Measurements from ENCODE around the gene LUC7L3.
A peak's percentile ranks its signal among the peaks of the same experiment; 100 is the strongest.
"Not testable (repeated sequence)": the region's sequence is repeated elsewhere in the genome, so short reads cannot be mapped to it uniquely, and the experiment has no call there.

LUC7L3 gene

GRCh38 chr17:50686494-50687199 is 32.8 kb upstream of the LUC7L3 start:
- peak; percentile 62 for DNase-seq (ENCODE audit: low read depth)

GRCh38 chr17:50687200-50688066 is 32.0 kb upstream of the LUC7L3 start:
- no peak for DNase-seq (ENCODE audit: low read depth)

GRCh38 chr17:50688245-50688644 is 31.2 kb upstream of the LUC7L3 start:
- DNase-seq (ENCODE audit: low read depth), result no peak

- peak; percentile 56 for DNase-seq (ENCODE audit: low read depth)
Observed at GRCh38 chr17:50689251-50689650, 30.2 kb upstream of the LUC7L3 start.

- DNase-seq (ENCODE audit: low read depth), result no peak
Observed at GRCh38 chr17:50689956-50690886, 29.2 kb upstream of the LUC7L3 start.

- no peak for DNase-seq (ENCODE audit: low read depth)
Observed at GRCh38 chr17:50690887-50691549, 28.4 kb upstream of the LUC7L3 start.

GRCh38 chr17:50691550-50692447 is 27.6 kb upstream of the LUC7L3 start:
- DNase-seq (ENCODE audit: low read depth), result peak; percentile 48

- no peak for DNase-seq (ENCODE audit: low read depth)
Observed at GRCh38 chr17:50692448-50693035, 26.9 kb upstream of the LUC7L3 start.

GRCh38 chr17:50693036-50693682 is 26.2 kb upstream of the LUC7L3 start:
- DNase-seq (ENCODE audit: low read depth), result peak; percentile 61

- no peak for DNase-seq (ENCODE audit: low read depth)
Observed at GRCh38 chr17:50696365-50696879, 23.0 kb upstream of the LUC7L3 start.

- no peak for DNase-seq (ENCODE audit: low read depth)
Observed at GRCh38 chr17:50697062-50697461, 22.3 kb upstream of the LUC7L3 start.

GRCh38 chr17:50697663-50698272 is 21.6 kb upstream of the LUC7L3 start:
- no peak for DNase-seq (ENCODE audit: low read depth)

- no peak for DNase-seq (ENCODE audit: low read depth)
Observed at GRCh38 chr17:50699410-50699809, 20.0 kb upstream of the LUC7L3 start.

- DNase-seq (ENCODE audit: low read depth), result no peak
Observed at GRCh38 chr17:50703162-50703561, 16.2 kb upstream of the LUC7L3 start.

- DNase-seq (ENCODE audit: low read depth), result peak; percentile 92
Observed at GRCh38 chr17:50707289-50708049, 11.9 kb upstream of the LUC7L3 start, which contains the start of gene ANKRD40. ANKRD40 (minus strand) TSS chr17:50707914; CDS start chr17:50707654, 260 bp downstream.

- peak; percentile 15 for DNase-seq (ENCODE audit: low read depth)
Observed at GRCh38 chr17:50708050-50709000, 11.1 kb upstream of the LUC7L3 start.

GRCh38 chr17:50709053-50709452 is 10.3 kb upstream of the LUC7L3 start:
- not testable (repeated sequence) for DNase-seq (ENCODE audit: low read depth)
